Endothelial cell of umbilical vein (primary cell): Measurements from ENCODE around the gene NT5M.

Source experiments
- CTCF ChIP-seq, 2 donors: IDR thresholded peaks; 1 replicate in 1 of 2; 2 replicates in 1 of 2; pipeline ENCODE4 v1.5.1; 2011; ENCODE audit warnings: low read length in 2 of 2, mild to moderate bottlenecking in 2 of 2, moderate library complexity in 2 of 2, control low read depth in 1 of 2, inconsistent platforms in 1 of 2, low read depth in 1 of 2; ENCODE audit not compliant: insufficient read depth in 1 of 2; ENCODE audit errors: extremely low read depth in 1 of 2
- EZH2 ChIP-seq: IDR thresholded peaks from 2 replicates; pipeline ENCODE4 v1.6.1; 2012; ENCODE audit warnings: borderline replicate concordance, low read depth, mild to moderate bottlenecking, moderate library complexity, low read length, inconsistent platforms; ENCODE audit not compliant: severe bottlenecking
- JUN ChIP-seq: IDR thresholded peaks from 2 replicates; pipeline ENCODE4 v1.6.1; 2011; ENCODE audit warnings: borderline replicate concordance, low read depth; ENCODE audit not compliant: insufficient read length, insufficient read depth
- MYC ChIP-seq: IDR thresholded peaks from one replicate; pipeline ENCODE4 v1.6.1; 2011; ENCODE audit warnings: mild to moderate bottlenecking, low read depth, low read length
- POLR2A ChIP-seq: IDR thresholded peaks from 2 replicates; pipeline ENCODE4 v1.6.1; 2012; ENCODE audit warnings: low read depth, mild to moderate bottlenecking, control low read depth, low read length
- TF ChIP-seq, protein P1 (sequence below): IDR thresholded peaks from 2 replicates; pipeline ENCODE4 v1.6.1; 2011; ENCODE audit not compliant: insufficient read depth, insufficient read length

GRCh38 chr17:17370711-17371110 lies 67.5 kb downstream of the NT5M start:
- TF ChIP-seq JUN: no peak
- no peak for TF ChIP-seq EZH2
- no peak for TF ChIP-seq POLR2A
- TF ChIP-seq CTCF (IDR thresholded peaks at IDR 0.05; ENCODE audit: extremely low read depth in 1 of 2, insufficient read depth in 1 of 2, low read depth in 1 of 2, low read length in 2 of 2): no peak
- TF ChIP-seq MYC: no peak
- TF ChIP-seq, protein P1, sequence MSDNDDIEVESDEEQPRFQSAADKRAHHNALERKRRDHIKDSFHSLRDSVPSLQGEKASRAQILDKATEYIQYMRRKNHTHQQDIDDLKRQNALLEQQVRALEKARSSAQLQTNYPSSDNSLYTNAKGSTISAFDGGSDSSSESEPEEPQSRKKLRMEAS: no peak
